Measurements from ENCODE around the gene GADD45G. TPM values are rescaled to one million over a fixed set of nuclear protein-coding genes. Genes with fewer than 3 reads are reported as not detected.

GADD45G gene
- total RNA-seq, 1 donor from 2014 or later = 5.2 TPM

- H3K36me3 ChIP-seq (ENCODE audit: insufficient read depth, low read length) = no peaks in the 10 kb centered on the region
- peaks cover 1% of the 10 kb centered on the region for H3K9me3 Mint-ChIP-seq (ENCODE audit: unreplicated experiment)
- H3K9ac ChIP-seq (ENCODE audit: low read length) = no peak overlapping the region
- H3K4me1 Mint-ChIP-seq (ENCODE audit: low read depth, unreplicated experiment) = peaks cover 3% of the 10 kb centered on the region
- no peak overlapping the region for H3K4me3 ChIP-seq (ENCODE audit: insufficient read depth, low read depth, low read length)
- H3K36me3 Mint-ChIP-seq (ENCODE audit: low read depth, unreplicated experiment) = no peaks in the 10 kb centered on the region
- FAIRE-seq (no peak), DNase-seq (ENCODE audit: low read depth) (no peak)
- no peaks in the 10 kb centered on the region for H3K79me2 ChIP-seq (ENCODE audit: insufficient read depth, low read length)
- H2AFZ ChIP-seq (ENCODE audit: low read depth, low read length) = no peak overlapping the region
- TF ChIP-seq EZH2 (IDR thresholded peaks at IDR 0.05; ENCODE audit: insufficient read depth, low read length) (no peak), CTCF (IDR thresholded peaks at IDR 0.05; ENCODE audit: insufficient read depth, low read depth, low read length) (no peak)
- H3K27ac Mint-ChIP-seq (ENCODE audit: unreplicated experiment) = no peak overlapping the region
- peaks cover 58% of the 10 kb centered on the region for H3K27me3 Mint-ChIP-seq (ENCODE audit: low read depth, unreplicated experiment)
- H3K4me2 ChIP-seq (ENCODE audit: low read length) = no peak overlapping the region
- H3K27me3 ChIP-seq (ENCODE audit: insufficient read depth, low read length) = peaks cover 37% of the 10 kb centered on the region
- no peaks in the 10 kb centered on the region for H3K9me3 ChIP-seq (ENCODE audit: insufficient read depth, low read depth, low read length)
- H3K4me3 Mint-ChIP-seq (ENCODE audit: unreplicated experiment) = no peak overlapping the region
- peaks cover 10% of the 10 kb centered on the region for H3K4me1 ChIP-seq (ENCODE audit: insufficient read depth, low read length)
- H3K27ac ChIP-seq (ENCODE audit: low read depth, low read length) = no peak overlapping the region
- no peaks in the 10 kb centered on the region for H4K20me1 ChIP-seq (ENCODE audit: insufficient read depth, low read length)
Observed at GRCh38 chr9:89598926-89599325, 5.9 kb upstream of the GADD45G start.

- TF ChIP-seq CTCF (IDR thresholded peaks at IDR 0.05; ENCODE audit: insufficient read depth, low read depth, low read length) = no peak
- TF ChIP-seq EZH2 (IDR thresholded peaks at IDR 0.05; ENCODE audit: insufficient read depth, low read length) = no peak
- Histone ChIP-seq H3K36me3 (ENCODE audit: insufficient read depth, low read length) (no peaks in the 10 kb centered on the region), H3K4me3 (ENCODE audit: insufficient read depth, low read depth, low read length) (no peak overlapping the region), H3K9ac (ENCODE audit: low read length) (no peak overlapping the region), H3K27me3 (ENCODE audit: insufficient read depth, low read length) (peaks cover 28% of the 10 kb centered on the region), H3K4me1 (ENCODE audit: insufficient read depth, low read length) (peaks cover 25% of the 10 kb centered on the region), H3K79me2 (ENCODE audit: insufficient read depth, low read length) (no peaks in the 10 kb centered on the region), H3K9me3 (ENCODE audit: insufficient read depth, low read depth, low read length) (no peaks in the 10 kb centered on the region), H4K20me1 (ENCODE audit: insufficient read depth, low read length) (no peaks in the 10 kb centered on the region), H3K27ac (ENCODE audit: low read depth, low read length) (no peak overlapping the region), H2AFZ (ENCODE audit: low read depth, low read length) (no peak overlapping the region), H3K4me2 (ENCODE audit: low read length) (no peak overlapping the region)
- H3K36me3 Mint-ChIP-seq (ENCODE audit: low read depth, unreplicated experiment) = no peaks in the 10 kb centered on the region
- no peaks in the 10 kb centered on the region for H3K9me3 Mint-ChIP-seq (ENCODE audit: unreplicated experiment)
- H3K27ac Mint-ChIP-seq (ENCODE audit: unreplicated experiment) = no peak overlapping the region
- H3K4me3 Mint-ChIP-seq (ENCODE audit: unreplicated experiment) = no peak overlapping the region
- H3K4me1 Mint-ChIP-seq (ENCODE audit: low read depth, unreplicated experiment) = peaks cover 3% of the 10 kb centered on the region
- DNase-seq (ENCODE audit: low read depth) (no peak), FAIRE-seq (no peak)
- H3K27me3 Mint-ChIP-seq (ENCODE audit: low read depth, unreplicated experiment) = peaks cover 41% of the 10 kb centered on the region
Observed at GRCh38 chr9:89600831-89601230, 4.0 kb upstream of the GADD45G start.

GRCh38 chr9:89601306-89601705 is 3.5 kb upstream of the GADD45G start:
- Histone ChIP-seq H3K27me3 (ENCODE audit: insufficient read depth, low read length) (peaks cover 27% of the 10 kb centered on the region), H2AFZ (ENCODE audit: low read depth, low read length) (no peak overlapping the region), H3K4me1 (ENCODE audit: insufficient read depth, low read length) (peaks cover 29% of the 10 kb centered on the region), H3K4me2 (ENCODE audit: low read length) (no peak overlapping the region), H4K20me1 (ENCODE audit: insufficient read depth, low read length) (no peaks in the 10 kb centered on the region), H3K4me3 (ENCODE audit: insufficient read depth, low read depth, low read length) (no peak overlapping the region), H3K9me3 (ENCODE audit: insufficient read depth, low read depth, low read length) (no peaks in the 10 kb centered on the region), H3K27ac (ENCODE audit: low read depth, low read length) (no peak overlapping the region), H3K9ac (ENCODE audit: low read length) (no peak overlapping the region), H3K36me3 (ENCODE audit: insufficient read depth, low read length) (no peaks in the 10 kb centered on the region), H3K79me2 (ENCODE audit: insufficient read depth, low read length) (no peaks in the 10 kb centered on the region)
- Mint-ChIP-seq H3K4me3 (ENCODE audit: unreplicated experiment) (no peak overlapping the region), H3K27me3 (ENCODE audit: low read depth, unreplicated experiment) (peaks cover 40% of the 10 kb centered on the region), H3K27ac (ENCODE audit: unreplicated experiment) (no peak overlapping the region), H3K9me3 (ENCODE audit: unreplicated experiment) (no peaks in the 10 kb centered on the region), H3K4me1 (ENCODE audit: low read depth, unreplicated experiment) (peaks cover 4% of the 10 kb centered on the region), H3K36me3 (ENCODE audit: low read depth, unreplicated experiment) (no peaks in the 10 kb centered on the region)
- DNase-seq (ENCODE audit: low read depth) (no peak), FAIRE-seq (no peak)
- no peak for TF ChIP-seq EZH2 (IDR thresholded peaks at IDR 0.05; ENCODE audit: insufficient read depth, low read length)
- no peak for TF ChIP-seq CTCF (IDR thresholded peaks at IDR 0.05; ENCODE audit: insufficient read depth, low read depth, low read length)

Data from astrocyte (in vitro differentiated cells and primary cell).